BLaER1 treated with 17β-estradiol and CSF1 and Interleukin-3, amounts not matched to agents 10 nM and 100 nM (cell line): ENCODE results near the gene ZNF30.
"Not testable (repeated sequence)": the region's sequence is repeated elsewhere in the genome, so short reads cannot be mapped to it uniquely, and the experiment has no call there.

Experiments used
- H3K27ac ChIP-seq, 11 experiments: shearing (Covaris generic); formaldehyde crosslinking; 2 replicates each; pipeline ENCODE4 v1.8.1; 2022
- H3K27me3 ChIP-seq, 11 experiments: shearing (Covaris generic); formaldehyde crosslinking; 2 replicates each; pipeline ENCODE4 v1.8.1; 2022
- H3K36me3 ChIP-seq, 11 experiments: shearing (Covaris generic); formaldehyde crosslinking; 2 replicates each; pipeline ENCODE4 v1.8.1; 2022
- H3K4me1 ChIP-seq, 10 experiments: shearing (Covaris generic); formaldehyde crosslinking; 2 replicates each; pipeline ENCODE4 v1.8.1; 2022
- H3K4me2 ChIP-seq, 11 experiments: shearing (Covaris generic); formaldehyde crosslinking; 2 replicates each; pipeline ENCODE4 v1.8.1; 2022
- H3K4me3 ChIP-seq, 10 experiments: shearing (Covaris generic); formaldehyde crosslinking; 2 replicates each; pipeline ENCODE4 v1.8.1; 2022
- H3K9ac ChIP-seq, 11 experiments: shearing (Covaris generic); formaldehyde crosslinking; 2 replicates each; pipeline ENCODE4 v1.8.1; 2022
- H3K9me3 ChIP-seq, 11 experiments: shearing (Covaris generic); formaldehyde crosslinking; replicated peaks in 1 of 11; 2 replicates each; pipeline ENCODE4 v1.8.1; 2022
- H4K20me1 ChIP-seq, 11 experiments: shearing (Covaris generic); formaldehyde crosslinking; 2 replicates each; pipeline ENCODE4 v1.8.1; 2022
- Cebpa-rat ChIP-seq, 11 experiments: shearing (Covaris generic); IDR thresholded peaks; 2 replicates each; pipeline ENCODE4 v1.8.1; 2022

The ZNF30 gene

GRCh38 chr19:34926685-34927375 lies at the start of gene ZNF30:
ZNF30 (plus strand) TSS chr19:34926903; CDS start chr19:34929948, 3,045 bp downstream.
- peak within 1 kb of the TSS in 7 of 11 experiments; percentile 2 to 53 (median 17); a peak in 7 of 22 replicates for H3K27ac ChIP-seq
- H3K4me2 ChIP-seq: peak within 1 kb of the TSS; percentile 35 to 74 (median 63)
- TF ChIP-seq Cebpa-rat (IDR thresholded peaks at IDR 0.05): no peak
- no peaks in the 10 kb centered on the region for H4K20me1 ChIP-seq
- H3K4me1 ChIP-seq: peaks cover 0 to 7% (median 3%) of the 10 kb centered on the region in 10 experiments; a peak in 3 of 20 replicates
- peaks cover 0 to 7% (median 0%) of the 10 kb centered on the region in 11 experiments; a peak in 2 of 22 replicates for H3K36me3 ChIP-seq
- H3K4me3 ChIP-seq: peak within 1 kb of the TSS; percentile 57 to 73 (median 64)
- H3K9ac ChIP-seq: peak within 1 kb of the TSS; percentile 50 to 76 (median 67); a peak in 21 of 22 replicates
- peaks cover 0 to 33% (median 15%) of the 10 kb centered on the region in 11 experiments; a peak in 18 of 22 replicates for H3K9me3 ChIP-seq
- H3K27me3 ChIP-seq: no peaks in the 10 kb centered on the region

GRCh38 chr19:34879563-34879962 lies 47.1 kb upstream of the ZNF30 start:
- H3K4me3 ChIP-seq: no peak overlapping the region
- TF ChIP-seq Cebpa-rat (IDR thresholded peaks at IDR 0.05): no peak

GRCh38 chr19:34880034-34880433 lies 46.7 kb upstream of the ZNF30 start:
- no peaks in the 10 kb centered on the region for H3K27me3 ChIP-seq
- H3K36me3 ChIP-seq: no peaks in the 10 kb centered on the region
- TF ChIP-seq Cebpa-rat (IDR thresholded peaks at IDR 0.05): no peak
- H3K9ac ChIP-seq: no peak overlapping the region
- H3K4me1 ChIP-seq: 0 out of 20 replicates have a peak, but pooled peaks cover 0 to 3% (median 0%) of the 10 kb centered on the region in 10 experiments
- H3K4me3 ChIP-seq: no peak overlapping the region
- no peak overlapping the region for H3K27ac ChIP-seq
- H3K4me2 ChIP-seq: no peak overlapping the region
- no peaks in the 10 kb centered on the region for H4K20me1 ChIP-seq
- peaks cover 4 to 50% (median 13%) of the 10 kb centered on the region in 11 experiments for H3K9me3 ChIP-seq

More at GRCh38 chr19:34879563-34879962, 47.1 kb upstream of the ZNF30 start:
- H3K27me3 ChIP-seq: no peaks in the 10 kb centered on the region
- H3K9ac ChIP-seq: no peak overlapping the region
- H3K9me3 ChIP-seq: peaks cover 0 to 46% (median 9%) of the 10 kb centered on the region in 11 experiments; a peak in 16 of 22 replicates
- no peaks in the 10 kb centered on the region for H4K20me1 ChIP-seq
- no peak overlapping the region for H3K27ac ChIP-seq
- H3K36me3 ChIP-seq: no peaks in the 10 kb centered on the region
- H3K4me1 ChIP-seq: 0 out of 20 replicates have a peak, but pooled peaks cover 0 to 3% (median 0%) of the 10 kb centered on the region in 10 experiments
- no peak overlapping the region for H3K4me2 ChIP-seq

- Histone ChIP-seq H3K36me3 (no peaks in the 10 kb centered on the region), H3K4me1 (0 out of 20 replicates have a peak, but pooled peaks cover 0 to under 1% (median 0%) of the 10 kb centered on the region in 10 experiments), H3K4me2 (no peak overlapping the region), H3K27ac (no peak overlapping the region), H3K4me3 (no peak overlapping the region), H3K9me3 (peaks cover 23 to 70% (median 33%) of the 10 kb centered on the region in 11 experiments), H3K27me3 (no peaks in the 10 kb centered on the region), H3K9ac (no peak overlapping the region), H4K20me1 (no peaks in the 10 kb centered on the region)
- TF ChIP-seq Cebpa-rat (IDR thresholded peaks at IDR 0.05): no peak
These were observed 44.7 kb upstream of the ZNF30 start for GRCh38 chr19:34881982-34882381.

- Histone ChIP-seq H3K4me2 (no peak overlapping the region), H3K27me3 (no peaks in the 10 kb centered on the region), H3K4me3 (no peak overlapping the region), H3K27ac (no peak overlapping the region), H3K36me3 (no peaks in the 10 kb centered on the region), H3K9ac (no peak overlapping the region), H3K4me1 (no peaks in the 10 kb centered on the region), H3K9me3 (peaks cover 35 to 70% (median 42%) of the 10 kb centered on the region in 11 experiments), H4K20me1 (no peaks in the 10 kb centered on the region)
- TF ChIP-seq Cebpa-rat (IDR thresholded peaks at IDR 0.05): no peak
These were observed 38.6 kb upstream of the ZNF30 start for GRCh38 chr19:34888091-34888490.

- no peak for TF ChIP-seq Cebpa-rat (IDR thresholded peaks at IDR 0.05)
- Histone ChIP-seq H3K4me2 (no peak overlapping the region), H3K4me3 (no peak overlapping the region), H3K4me1 (no peaks in the 10 kb centered on the region), H3K27ac (no peak overlapping the region), H3K27me3 (no peaks in the 10 kb centered on the region), H3K9ac (no peak overlapping the region), H3K9me3 (peaks cover 18 to 61% (median 39%) of the 10 kb centered on the region in 11 experiments), H3K36me3 (no peaks in the 10 kb centered on the region), H4K20me1 (no peaks in the 10 kb centered on the region)
These were observed 26.5 kb upstream of the ZNF30 start for GRCh38 chr19:34900245-34900644.

GRCh38 chr19:34904664-34905527 lies 21.8 kb upstream of the ZNF30 start:
- H3K4me3 ChIP-seq: no peak overlapping the region
- H3K4me1 ChIP-seq: no peaks in the 10 kb centered on the region
- no peaks in the 10 kb centered on the region for H4K20me1 ChIP-seq
- H3K27ac ChIP-seq: no peak overlapping the region
- H3K36me3 ChIP-seq: no peaks in the 10 kb centered on the region
- H3K4me2 ChIP-seq: no peak overlapping the region
- TF ChIP-seq Cebpa-rat (IDR thresholded peaks at IDR 0.05): no peak
- no peak overlapping the region for H3K9ac ChIP-seq
- peaks cover 14 to 59% (median 28%) of the 10 kb centered on the region in 11 experiments; a peak in 21 of 22 replicates for H3K9me3 ChIP-seq
- H3K27me3 ChIP-seq: no peaks in the 10 kb centered on the region

GRCh38 chr19:34910770-34911169 lies 15.9 kb upstream of the ZNF30 start:
- TF ChIP-seq Cebpa-rat (IDR thresholded peaks at IDR 0.05): no peak
- H3K36me3 ChIP-seq: no peaks in the 10 kb centered on the region
- H3K4me1 ChIP-seq: peaks cover 0 to 5% (median 0%) of the 10 kb centered on the region in 10 experiments; a peak in 7 of 20 replicates
- no peak overlapping the region for H3K27ac ChIP-seq
- no peak overlapping the region for H3K4me3 ChIP-seq
- H3K27me3 ChIP-seq: no peaks in the 10 kb centered on the region
- peaks cover 7 to 55% (median 25%) of the 10 kb centered on the region in 11 experiments for H3K9me3 ChIP-seq
- no peak overlapping the region for H3K4me2 ChIP-seq
- no peaks in the 10 kb centered on the region for H4K20me1 ChIP-seq
- no peak overlapping the region for H3K9ac ChIP-seq

- not testable (repeated sequence) for H3K4me2 ChIP-seq, H3K36me3 ChIP-seq, H3K27me3 ChIP-seq, H4K20me1 ChIP-seq, H3K9ac ChIP-seq, H3K27ac ChIP-seq, H3K4me3 ChIP-seq
- Histone ChIP-seq H3K9me3 (peaks cover 55 to 79% (median 60%) of the 10 kb centered on the region in 11 experiments), H3K4me1 (peaks cover 0 to 11% (median 0%) of the 10 kb centered on the region in 10 experiments; a peak in 7 of 20 replicates)
These were observed 9.6 kb upstream of the ZNF30 start for GRCh38 chr19:34917144-34917543.
